Measurements from ENCODE around the gene PRELP.

GRCh38 chr1:203536575-203536974, 61.0 kb downstream of the PRELP start:
- TF ChIP-seq CTCF (IDR thresholded peaks at IDR 0.05; ENCODE audit: low read depth, low read length) (no peak), POLR2A (IDR thresholded peaks at IDR 0.05; ENCODE audit: extremely low read depth, insufficient read length) (no peak), MAX (IDR thresholded peaks at IDR 0.05; ENCODE audit: low read depth, low read length) (no peak)

Data from NB4 (cell line).